ENCODE data around the gene TMEM126A. TPM values are rescaled to one million over a fixed set of nuclear protein-coding genes. Genes with fewer than 3 reads are reported as not detected.

TMEM126A gene
- total RNA-seq, 1 donor: 34.4 TPM

DNA sequence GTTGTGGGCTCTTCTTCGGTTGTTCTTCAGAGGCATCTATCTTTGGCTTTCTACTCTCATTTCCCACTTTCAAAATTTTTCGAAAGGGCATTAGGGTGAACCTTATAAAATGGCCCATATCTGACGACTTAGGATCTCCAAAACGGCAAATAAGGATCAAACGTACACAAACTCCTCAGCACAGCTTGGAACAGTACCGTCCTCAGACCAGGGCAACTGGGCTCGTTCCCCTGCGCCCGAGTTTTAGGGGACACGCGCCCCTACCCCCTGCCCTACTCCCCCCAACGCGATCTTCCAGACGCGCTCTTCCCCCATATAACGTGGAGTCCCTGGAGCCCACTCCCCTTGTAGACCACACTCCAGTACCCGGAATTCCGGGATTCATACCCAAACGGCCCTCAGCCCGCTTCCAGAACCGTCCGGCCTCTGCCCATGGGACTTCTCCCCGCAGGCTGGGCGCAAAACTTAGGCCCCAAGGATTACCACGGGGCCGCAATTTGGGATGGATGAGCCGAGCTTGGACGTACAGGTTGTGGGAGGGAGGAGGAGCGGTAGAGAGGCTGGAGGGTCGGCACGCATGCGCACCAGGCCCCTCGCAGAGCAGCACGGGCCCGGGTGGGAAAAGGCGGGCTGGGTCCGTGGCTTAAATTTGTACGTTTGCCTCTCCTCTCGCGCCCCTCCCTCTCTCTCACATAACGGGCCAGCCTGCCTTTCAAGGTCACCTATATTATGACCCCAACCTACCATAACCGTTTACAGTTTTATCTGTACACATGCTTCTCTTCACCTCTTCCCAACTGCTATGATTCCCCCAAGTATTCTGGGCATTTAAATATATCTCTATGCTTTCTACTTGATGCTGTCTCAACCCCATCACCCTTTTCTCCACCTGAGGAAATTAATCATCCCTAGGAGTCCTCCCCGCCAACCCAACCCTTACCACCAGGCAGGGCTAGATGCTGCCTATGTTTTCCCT, 34.9 kb downstream of the TMEM126A start:
- Histone ChIP-seq H4K20me1 (ENCODE audit: insufficient read depth, low read length) (no peaks in the 10 kb centered on the region), H3K4me1 (ENCODE audit: insufficient read depth, low read length) (peaks cover 23% of the 10 kb centered on the region), H3K27me3 (ENCODE audit: insufficient read depth, low read length) (no peaks in the 10 kb centered on the region), H3K9me3 (ENCODE audit: low read depth, low read length) (no peaks in the 10 kb centered on the region), H3K27ac (ENCODE audit: low read depth, low read length) (peak overlapping the region; percentile 51), H3K4me2 (ENCODE audit: insufficient read depth, low read length) (peak overlapping the region; percentile 69), H3K79me2 (ENCODE audit: insufficient read depth, low read length) (no peaks in the 10 kb centered on the region), H2AFZ (ENCODE audit: low read length) (peak overlapping the region; percentile 95), H3K36me3 (ENCODE audit: insufficient read depth, low read length) (no peaks in the 10 kb centered on the region), H3K4me3 (ENCODE audit: insufficient read depth, low read length) (peak overlapping the region; percentile 82)
- DNase-seq (ENCODE audit: insufficient read length, low spot score, missing footprints): peak; percentile 81
- TF ChIP-seq CTCF (IDR thresholded peaks at IDR 0.05; ENCODE audit: extremely low read depth, low read depth, low read length): no peak

- H3K27ac ChIP-seq (ENCODE audit: low read depth, low read length): peak overlapping the region; percentile 90
- no peaks in the 10 kb centered on the region for H3K36me3 ChIP-seq (ENCODE audit: insufficient read depth, low read length)
- peak overlapping the region; percentile 99 for H2AFZ ChIP-seq (ENCODE audit: low read length)
- TF ChIP-seq CTCF (IDR thresholded peaks at IDR 0.05; ENCODE audit: extremely low read depth, low read depth, low read length): no peak
- H3K79me2 ChIP-seq (ENCODE audit: insufficient read depth, low read length): no peaks in the 10 kb centered on the region
- no peaks in the 10 kb centered on the region for H4K20me1 ChIP-seq (ENCODE audit: insufficient read depth, low read length)
- H3K4me2 ChIP-seq (ENCODE audit: insufficient read depth, low read length): peak overlapping the region; percentile 94
- no peak for DNase-seq (ENCODE audit: insufficient read length, low spot score, missing footprints)
- peak overlapping the region; percentile 78 for H3K4me3 ChIP-seq (ENCODE audit: insufficient read depth, low read length)
- H3K9me3 ChIP-seq (ENCODE audit: low read depth, low read length): no peaks in the 10 kb centered on the region
- no peaks in the 10 kb centered on the region for H3K27me3 ChIP-seq (ENCODE audit: insufficient read depth, low read length)
- peaks cover 23% of the 10 kb centered on the region for H3K4me1 ChIP-seq (ENCODE audit: insufficient read depth, low read length)
Measured at GRCh38 chr11:85685125-85685819, 37.5 kb downstream of the TMEM126A start.

DNA sequence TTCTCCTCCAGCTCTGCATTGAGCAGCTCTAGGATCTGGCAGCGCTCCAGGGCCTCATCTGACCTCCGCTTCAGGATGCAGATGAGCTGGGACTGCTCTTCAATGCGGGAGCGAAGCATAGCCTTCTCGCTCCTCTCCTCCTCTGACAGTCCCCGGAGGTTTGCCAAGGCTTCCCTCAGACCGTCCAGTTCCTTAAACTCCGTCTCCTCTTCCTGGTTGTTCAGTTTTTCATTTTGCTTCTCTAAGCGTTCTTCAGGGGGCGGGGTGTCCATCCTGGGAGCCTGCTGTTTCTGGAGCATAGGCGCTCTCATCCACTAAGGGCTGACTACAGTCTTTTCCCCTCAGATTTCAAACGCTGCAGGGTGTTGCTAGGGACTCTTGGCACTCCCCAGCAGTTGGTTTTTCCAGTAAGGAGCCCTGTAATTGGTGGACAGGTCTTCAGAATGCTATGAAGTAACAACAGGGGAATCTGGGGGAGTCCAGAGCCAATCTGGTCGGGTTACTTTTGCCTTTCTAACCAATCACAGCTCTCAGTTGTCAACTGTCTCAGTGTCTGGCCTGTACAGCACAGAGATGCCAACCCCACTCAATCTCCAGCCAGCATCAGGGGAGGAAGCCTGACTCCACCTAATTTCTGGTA, 38.2 kb downstream of the TMEM126A start, which contains the start of gene CCDC89:
Gene CCDC89 (minus strand): TSS at position 376 of the 640 bp plus-strand sequence. CDS start 65 bp downstream, at position 311.
- Histone ChIP-seq H4K20me1 (ENCODE audit: insufficient read depth, low read length) (no peaks in the 10 kb centered on the region), H3K4me3 (ENCODE audit: insufficient read depth, low read length) (peak within 1 kb of the TSS; percentile 78), H3K4me1 (ENCODE audit: insufficient read depth, low read length) (peaks cover 23% of the 10 kb centered on the region), H3K27ac (ENCODE audit: low read depth, low read length) (peak within 1 kb of the TSS; percentile 90), H2AFZ (ENCODE audit: low read length) (peak within 1 kb of the TSS; percentile 99), H3K27me3 (ENCODE audit: insufficient read depth, low read length) (no peaks in the 10 kb centered on the region), H3K4me2 (ENCODE audit: insufficient read depth, low read length) (peak within 1 kb of the TSS; percentile 94), H3K36me3 (ENCODE audit: insufficient read depth, low read length) (no peaks in the 10 kb centered on the region), H3K9me3 (ENCODE audit: low read depth, low read length) (no peaks in the 10 kb centered on the region), H3K79me2 (ENCODE audit: insufficient read depth, low read length) (no peaks in the 10 kb centered on the region)
- peak; percentile 95 for DNase-seq (ENCODE audit: insufficient read length, low spot score, missing footprints)
- no peak for TF ChIP-seq CTCF (IDR thresholded peaks at IDR 0.05; ENCODE audit: extremely low read depth, low read depth, low read length)

All from osteoblast (primary cell).